GM19238 (cell line): Measurements from ENCODE around the gene SERPINI2.

ENCODE experiments used
- DNase-seq: peaks from one replicate; pipeline ENCODE4 v3.0.0; 2011; ENCODE audit warnings: low spot score; ENCODE audit not compliant: insufficient read length

Gene SERPINI2

GRCh38 chr3:167473863-167474262 lies at the start of gene SERPINI2:
Gene SERPINI2, minus strand, starts transcription at chr3:167474042. Its CDS starts 2,208 bp downstream, at chr3:167471834.
- no peak for DNase-seq

- DNase-seq: no peak
Measured at GRCh38 chr3:167521006-167521355, 47.1 kb upstream of the SERPINI2 start.

GRCh38 chr3:167520266-167521005 lies 46.6 kb upstream of the SERPINI2 start:
- no peak for DNase-seq

DNA sequence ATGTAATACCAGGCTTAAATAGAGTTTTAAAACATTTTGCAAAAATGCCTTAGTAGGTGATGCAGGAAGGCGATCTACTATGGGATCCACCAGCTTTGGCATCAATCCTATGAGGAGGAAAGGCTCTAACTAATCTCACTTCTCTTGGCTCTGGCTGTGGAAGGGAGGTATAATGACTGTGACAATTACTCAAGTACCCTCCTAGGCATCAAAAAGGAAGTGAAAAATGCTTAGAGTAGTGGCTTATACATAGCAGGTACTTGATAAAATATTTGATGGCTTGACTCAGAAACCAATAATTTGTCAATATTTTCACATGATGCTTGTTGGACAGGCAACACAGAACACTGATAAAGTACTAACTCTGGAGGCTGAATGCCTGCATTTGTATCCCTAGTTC lies 34.1 kb upstream of the SERPINI2 start:
- no peak for DNase-seq

- no peak for DNase-seq
Measured at GRCh38 chr3:167502401-167502800, 28.6 kb upstream of the SERPINI2 start.

- no peak for DNase-seq
Measured at GRCh38 chr3:167501941-167502340, 28.1 kb upstream of the SERPINI2 start.

GRCh38 chr3:167497903-167498302 lies 24.1 kb upstream of the SERPINI2 start:
- DNase-seq: no peak

DNA sequence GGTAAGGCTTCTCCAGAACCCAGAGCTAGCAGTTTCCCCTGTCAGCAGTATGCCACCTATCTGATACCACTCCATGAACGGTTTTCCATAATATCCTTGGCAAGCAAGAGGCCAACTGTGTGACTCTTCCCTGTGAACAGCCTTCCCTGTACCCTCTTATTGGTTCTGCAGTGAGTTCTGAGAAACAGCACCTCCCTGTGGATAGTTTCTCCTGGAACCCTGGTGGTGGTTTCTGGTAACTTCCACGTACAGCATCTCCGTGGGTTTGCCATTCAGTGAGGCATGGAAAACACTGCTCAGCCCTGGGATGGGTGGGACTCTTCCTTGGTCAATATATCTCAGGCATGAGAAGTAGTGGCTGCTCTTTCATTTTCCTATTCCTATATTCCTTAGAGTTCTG lies 19.4 kb upstream of the SERPINI2 start:
- no peak for DNase-seq

GRCh38 chr3:167491621-167492020 lies 17.8 kb upstream of the SERPINI2 start:
- no peak for DNase-seq

DNA sequence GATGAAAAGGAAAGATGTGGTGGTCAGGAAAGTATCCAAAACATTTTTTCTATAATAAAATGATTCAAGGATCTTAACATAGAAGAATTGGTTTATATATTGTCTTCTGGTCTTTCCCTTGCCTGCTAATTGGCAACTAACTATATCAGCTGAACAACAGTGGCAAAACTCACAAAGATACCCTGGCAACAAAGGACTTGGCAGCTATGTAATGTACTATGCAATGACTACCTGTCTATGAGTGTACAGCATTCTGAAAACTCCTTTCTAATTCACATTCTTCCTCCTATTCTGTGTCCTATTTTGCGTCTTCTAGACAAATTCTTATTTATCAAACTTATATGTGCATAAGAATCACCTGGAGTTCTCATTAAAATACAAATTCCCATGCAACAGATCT lies 15.7 kb upstream of the SERPINI2 start:
- no peak for DNase-seq

DNA sequence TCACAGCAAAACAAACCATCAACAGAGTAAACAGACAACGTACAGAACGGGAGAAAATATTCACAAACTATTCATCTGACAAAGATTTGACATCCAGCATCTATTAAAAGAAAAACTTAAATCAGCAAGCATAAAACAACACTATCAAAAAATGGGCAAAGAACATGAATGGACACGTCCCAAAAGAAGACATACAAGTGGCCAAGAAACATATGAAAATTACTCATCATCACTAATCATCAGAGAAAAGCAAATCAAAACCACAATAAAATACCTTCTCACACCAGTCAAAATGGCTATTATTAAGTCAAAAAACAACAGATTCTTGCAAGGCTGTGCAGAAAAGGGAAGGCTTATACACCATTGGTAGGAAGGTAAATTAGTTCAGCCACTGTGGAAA lies 13.7 kb upstream of the SERPINI2 start:
- no peak for DNase-seq

DNA sequence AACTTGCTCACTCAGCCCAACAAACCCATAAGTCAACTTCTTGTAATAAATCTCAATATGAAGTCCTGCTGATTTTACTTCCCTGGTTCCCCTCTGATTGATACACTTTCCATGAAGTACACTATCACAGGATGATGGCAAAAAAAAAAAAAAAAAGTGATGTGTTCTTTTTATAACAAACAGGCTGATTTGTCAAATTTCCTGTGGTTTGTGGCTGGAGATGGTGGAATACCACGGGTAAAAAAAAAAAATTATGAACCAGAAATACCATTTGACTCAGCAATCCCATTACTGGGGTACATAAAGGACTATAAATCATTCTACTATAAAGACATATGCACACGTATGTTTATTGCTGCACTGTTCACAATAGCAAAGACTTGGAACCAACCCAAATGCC lies 10.7 kb upstream of the SERPINI2 start:
- DNase-seq: no peak

- DNase-seq: no peak
Measured at GRCh38 chr3:167483708-167484475, 10.1 kb upstream of the SERPINI2 start.

DNA sequence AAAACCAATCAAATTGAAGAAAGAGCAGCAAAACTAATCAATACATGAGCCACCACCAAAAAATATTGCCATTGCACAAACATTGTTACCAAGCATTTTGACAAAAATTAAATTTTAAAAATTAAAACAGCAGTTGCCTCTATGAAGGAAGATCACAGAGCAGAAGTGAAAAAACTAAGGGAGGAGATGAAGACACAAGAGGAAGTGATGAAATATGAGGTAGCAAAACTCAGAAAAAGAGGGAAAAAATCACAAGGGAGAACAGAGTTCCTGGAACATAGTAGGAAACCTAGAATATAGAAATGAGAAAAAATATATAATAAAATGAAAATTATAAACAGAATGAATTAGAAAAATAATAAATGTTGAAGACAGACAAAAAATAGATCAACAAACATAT lies 7.3 kb upstream of the SERPINI2 start:
- no peak for DNase-seq

DNA sequence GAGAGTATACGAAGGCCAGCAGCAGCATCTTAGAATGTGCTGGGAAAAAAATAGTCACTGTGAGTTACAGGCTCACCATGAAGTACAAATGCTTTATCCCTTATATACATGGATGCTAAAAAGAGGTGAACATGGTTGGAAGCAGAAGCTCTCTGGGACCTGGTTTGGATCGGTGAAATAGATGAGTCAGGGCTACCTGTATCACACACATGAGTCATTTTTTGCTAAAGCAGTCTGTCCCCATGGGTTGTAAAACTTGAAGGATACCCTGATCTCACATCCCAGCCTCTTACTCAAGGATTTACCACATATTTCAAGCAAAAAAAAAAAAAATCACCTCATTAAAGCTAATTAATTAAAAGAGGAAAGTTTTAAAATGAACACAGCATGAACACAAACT lies 6.9 kb upstream of the SERPINI2 start:
- DNase-seq: no peak

DNA sequence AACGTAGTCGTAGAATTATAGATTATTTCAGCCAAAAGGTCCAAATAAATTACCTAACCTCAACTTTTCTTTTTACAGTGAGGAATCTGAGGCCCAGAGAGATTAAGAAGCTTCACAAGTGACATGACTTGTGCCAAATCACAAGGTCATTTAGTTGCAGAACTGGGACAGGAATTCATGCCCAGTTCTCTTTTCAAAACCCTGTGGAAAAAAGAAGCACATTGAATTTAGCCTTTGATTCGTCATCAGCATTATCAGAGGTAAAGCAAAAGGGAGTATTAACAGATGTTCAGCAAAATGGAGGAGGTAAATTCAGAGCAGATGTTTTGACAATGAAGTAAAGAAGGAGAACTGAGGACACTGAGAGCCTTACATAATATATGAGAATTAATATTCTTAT lies 4.5 kb downstream of the SERPINI2 start:
- DNase-seq: no peak

GRCh38 chr3:167467848-167468611 lies 5.8 kb downstream of the SERPINI2 start:
- DNase-seq: no peak

DNA sequence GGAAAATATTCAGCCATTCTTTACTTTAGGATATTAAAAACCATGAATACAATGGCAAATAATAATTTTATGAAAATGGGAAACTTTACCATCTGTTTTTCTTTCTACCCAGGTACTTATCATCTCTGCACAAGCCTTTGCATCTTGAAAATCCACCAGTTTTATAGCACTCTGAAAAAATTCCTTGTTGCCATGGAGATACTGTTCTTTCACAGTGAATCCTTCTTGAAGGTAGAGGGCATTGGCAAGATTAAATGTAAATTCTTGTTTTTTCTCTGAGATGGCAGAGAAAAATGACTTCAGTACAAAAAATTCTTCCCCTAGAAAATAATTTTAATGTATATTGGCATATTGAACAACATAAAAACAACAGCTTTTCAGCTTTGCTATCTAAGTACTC lies 6.9 kb downstream of the SERPINI2 start:
- no peak for DNase-seq

- no peak for DNase-seq
Measured at GRCh38 chr3:167456157-167456799, 17.6 kb downstream of the SERPINI2 start.

DNA sequence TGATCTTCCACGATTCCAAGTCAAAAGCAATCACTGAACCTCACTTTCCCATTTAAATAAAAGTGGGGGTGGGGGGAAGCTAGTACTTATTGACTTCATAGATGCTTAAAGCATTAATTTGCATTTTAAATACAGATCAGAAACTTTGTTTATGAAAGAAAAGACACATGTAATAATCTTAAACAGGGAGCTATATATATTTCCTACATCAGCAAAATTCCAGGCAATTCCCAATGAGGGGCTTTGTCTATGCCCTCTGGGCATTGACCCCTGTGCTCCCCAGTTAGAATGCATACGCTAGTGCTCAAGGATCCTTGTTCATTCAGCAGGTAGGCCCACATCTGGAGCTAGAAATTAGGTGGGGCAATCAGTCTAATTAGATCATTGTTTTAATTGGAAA lies 20.0 kb downstream of the SERPINI2 start:
- DNase-seq: no peak

DNA sequence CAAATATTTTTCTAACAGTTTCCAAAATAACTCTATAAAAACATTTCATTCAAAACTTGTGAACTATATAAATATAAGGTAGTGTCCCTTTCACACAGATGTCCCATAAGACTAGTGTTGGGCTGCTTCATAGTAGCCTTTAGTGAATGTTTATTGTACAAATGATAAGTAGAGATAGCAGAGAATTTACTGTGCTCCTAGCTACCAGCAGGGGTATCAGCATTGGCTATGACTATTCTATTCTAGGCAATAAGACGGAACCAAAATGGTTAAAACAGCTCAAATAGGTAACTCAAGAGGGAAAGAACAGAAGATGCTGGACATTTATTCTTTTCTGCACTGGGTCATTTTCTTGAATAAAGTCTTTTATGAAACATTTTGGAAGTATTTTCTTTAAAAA lies 22.6 kb downstream of the SERPINI2 start:
- no peak for DNase-seq

GRCh38 chr3:167450675-167451074 lies 23.2 kb downstream of the SERPINI2 start:
- DNase-seq: no peak
